Measurements from ENCODE around the gene KCNE1. TPM values are rescaled to one million over a fixed set of nuclear protein-coding genes. Genes with fewer than 3 reads are reported as not detected.

KCNE1 gene
- total and polyA plus RNA-seq, 2 of the 13 experiments (the other 11 are each of a cell fraction or from before 2014, with no cell fraction given), result 0.35 TPM; not detected in 1

DNA sequence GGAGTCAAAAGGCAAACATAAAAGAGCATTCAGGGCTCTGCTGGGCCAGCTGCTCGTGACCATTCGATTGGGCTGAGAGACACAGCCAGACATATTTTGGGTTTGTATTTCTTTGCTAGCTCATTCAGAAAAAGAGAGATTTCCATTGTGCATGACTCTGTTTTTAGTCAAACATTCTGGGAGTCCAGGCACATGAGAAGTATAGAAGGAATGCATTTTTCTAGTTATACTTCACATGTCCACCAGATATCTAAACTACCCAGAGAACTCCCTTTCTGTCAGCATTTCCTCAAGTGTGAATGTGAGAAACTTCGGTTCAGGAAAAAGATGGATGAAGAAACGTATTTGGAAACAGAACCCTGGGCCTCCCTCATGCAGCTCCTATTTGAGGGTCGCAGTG is 6.3 kb upstream of the KCNE1 start:
- FAIRE-seq (no peak), DNase-seq (ENCODE audit: low spot score) (no peak), ATAC-seq (no peak)
- TF ChIP-seq ZNF672 (CRISPR knock-in tag; IDR thresholded peaks at IDR 0.05) (no peak), ZNF563 (CRISPR knock-in tag; IDR thresholded peaks at IDR 0.05) (no peak), RNF2 (conservative IDR thresholded peaks at IDR 0.05; ENCODE audit: low read depth) (no peak), KLF12 (CRISPR knock-in tag; IDR thresholded peaks at IDR 0.05; ENCODE audit: borderline replicate concordance) (no peak), FLYWCH1 (CRISPR knock-in tag; IDR thresholded peaks at IDR 0.05) (no peak), CREB3 (CRISPR knock-in tag; IDR thresholded peaks at IDR 0.05) (no peak), ZNF737 (CRISPR knock-in tag; IDR thresholded peaks at IDR 0.05; ENCODE audit: borderline replicate concordance) (no peak), THAP7 (CRISPR knock-in tag; IDR thresholded peaks at IDR 0.05) (no peak), E2F2 (CRISPR knock-in tag; IDR thresholded peaks at IDR 0.05; ENCODE audit: borderline replicate concordance) (no peak), ZNF264 (CRISPR knock-in tag; IDR thresholded peaks at IDR 0.05) (no peak), NFIB (CRISPR knock-in tag; IDR thresholded peaks at IDR 0.05; ENCODE audit: borderline replicate concordance) (no peak), YEATS2 (CRISPR knock-in tag; IDR thresholded peaks at IDR 0.05; ENCODE audit: borderline replicate concordance) (no peak), TAF15 (IDR thresholded peaks at IDR 0.05; ENCODE audit: low read depth, low read length, poor library complexity, severe bottlenecking) (no peak), ZNF33B (CRISPR knock-in tag; IDR thresholded peaks at IDR 0.05) (no peak), ZNF7 (CRISPR knock-in tag; IDR thresholded peaks at IDR 0.05) (no peak), U2AF1 (optimal IDR thresholded peaks at IDR 0.05; ENCODE audit: low read depth, low read length) (no peak), HDAC1 (CRISPR knock-in tag; IDR thresholded peaks at IDR 0.05) (no peak)
- TF ChIP-seq, protein P1, sequence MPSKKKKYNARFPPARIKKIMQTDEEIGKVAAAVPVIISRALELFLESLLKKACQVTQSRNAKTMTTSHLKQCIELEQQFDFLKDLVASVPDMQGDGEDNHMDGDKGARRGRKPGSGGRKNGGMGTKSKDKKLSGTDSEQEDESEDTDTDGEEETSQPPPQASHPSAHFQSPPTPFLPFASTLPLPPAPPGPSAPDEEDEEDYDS (CRISPR knock-in tag; IDR thresholded peaks at IDR 0.05), result no peak
- TF ChIP-seq, protein P2, sequence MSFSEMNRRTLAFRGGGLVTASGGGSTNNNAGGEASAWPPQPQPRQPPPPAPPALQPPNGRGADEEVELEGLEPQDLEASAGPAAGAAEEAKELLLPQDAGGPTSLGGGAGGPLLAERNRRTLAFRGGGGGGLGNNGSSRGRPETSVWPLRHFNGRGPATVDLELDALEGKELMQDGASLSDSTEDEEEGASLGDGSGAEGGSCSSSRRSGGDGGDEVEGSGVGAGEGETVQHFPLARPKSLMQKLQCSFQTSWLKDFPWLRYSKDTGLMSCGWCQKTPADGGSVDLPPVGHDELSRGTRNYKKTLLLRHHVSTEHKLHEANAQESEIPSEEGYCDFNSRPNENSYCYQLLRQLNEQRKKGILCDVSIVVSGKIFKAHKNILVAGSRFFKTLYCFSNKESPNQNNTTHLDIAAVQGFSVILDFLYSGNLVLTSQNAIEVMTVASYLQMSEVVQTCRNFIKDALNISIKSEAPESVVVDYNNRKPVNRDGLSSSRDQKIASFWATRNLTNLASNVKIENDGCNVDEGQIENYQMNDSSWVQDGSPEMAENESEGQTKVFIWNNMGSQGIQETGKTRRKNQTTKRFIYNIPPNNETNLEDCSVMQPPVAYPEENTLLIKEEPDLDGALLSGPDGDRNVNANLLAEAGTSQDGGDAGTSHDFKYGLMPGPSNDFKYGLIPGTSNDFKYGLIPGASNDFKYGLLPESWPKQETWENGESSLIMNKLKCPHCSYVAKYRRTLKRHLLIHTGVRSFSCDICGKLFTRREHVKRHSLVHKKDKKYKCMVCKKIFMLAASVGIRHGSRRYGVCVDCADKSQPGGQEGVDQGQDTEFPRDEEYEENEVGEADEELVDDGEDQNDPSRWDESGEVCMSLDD (CRISPR knock-in tag; IDR thresholded peaks at IDR 0.05; ENCODE audit: borderline replicate concordance), result no peak
- intact Hi-C loops (cut with micrococcal nuclease; ENCODE audit: unreplicated experiment) (no loop called here), in situ Hi-C loops (cut with HindIII; ENCODE audit: extremely low pct_ligation_motif_present, low pct_unique_long_range_greater_than_20kb) (no loop called here)
- Histone ChIP-seq H3K27me3 (ENCODE audit: control insufficient read depth in 1 of 2, insufficient read depth in 2 of 2, low read length in 2 of 2) (no peaks in the 10 kb centered on the region), H2AFZ (ENCODE audit: low read length) (no peak overlapping the region), H3K36me3 (replicated peaks in 1 of 2; ENCODE audit: control insufficient read depth in 1 of 2, insufficient read depth in 2 of 2, low read length in 2 of 2) (peaks cover 9 to 43% of the 10 kb centered on the region in 2 experiments), H3K27ac (ENCODE audit: extremely low read length, insufficient read depth, low read length) (no peak overlapping the region), H3K9me3 (ENCODE audit: low read length) (no peaks in the 10 kb centered on the region), H4K20me1 (ENCODE audit: insufficient read depth, low read length) (peaks cover 5% of the 10 kb centered on the region; the same call in 1 of the 2 replicates), H3K79me2 (ENCODE audit: insufficient read depth, low read length) (no peaks in the 10 kb centered on the region), H3K4me2 (ENCODE audit: low read depth, low read length) (no peak overlapping the region), H3K9ac (ENCODE audit: insufficient read depth, low read depth, low read length) (no peak overlapping the region), H3K4me3 (replicated peaks in 1 of 3; ENCODE audit: insufficient read depth in 1 of 3, low read depth in 2 of 3, low read length in 3 of 3) (no peak overlapping the region), H3K4me1 (ENCODE audit: insufficient read depth, low read length) (peaks cover 31% of the 10 kb centered on the region)
- CTCF ChIA-PET (ENCODE audit: low intra/inter-chr PET ratio, low total read pairs), result interaction anchor here (1.3 kb wide), 1 partner anchor 65 kb away, joined by 5 read pairs; no protein-coding TSS in a partner anchor
- 94% methylated on average over 5 of the region's 5 CpGs for WGBS (ENCODE audit: low lambda C conversion rate)
- POLR2A ChIA-PET, result no interaction called here
- BruUV-seq (replicated peaks), result no TSS peak
